ENCODE results near the gene TTI1. TPM values are rescaled to one million over a fixed set of nuclear protein-coding genes. Genes with fewer than 3 reads are reported as not detected.

Gene TTI1
- total RNA-seq, 1 experiment from 2014 or later, result 26.9 TPM

- peak overlapping the region; percentile 17 for H2AFZ ChIP-seq (ENCODE audit: low read depth, low read length, poor library complexity, severe bottlenecking)
- no peaks in the 10 kb centered on the region for H3K36me3 ChIP-seq (ENCODE audit: control insufficient read depth in 1 of 2, insufficient read depth in 2 of 2, low read length in 2 of 2)
- no peaks in the 10 kb centered on the region for H3K9me3 ChIP-seq (ENCODE audit: control insufficient read depth in 1 of 2, insufficient read depth in 1 of 2, low read depth in 1 of 2, low read length in 2 of 2)
- ChIA-PET RAD21 (ENCODE audit: low non-redundant PET in 1 of 2, low total read pairs in 2 of 2, uncharacterized antibody in 2 of 2, unreplicated experiment in 2 of 2) (no interaction called here), POLR2A (no interaction called here), CTCF (no interaction called here)
- intact Hi-C loops (cut with micrococcal nuclease), result no loop called here
- peaks cover 95% of the 10 kb centered on the region for H3K79me2 ChIP-seq (ENCODE audit: insufficient read depth, low read length)
- peak overlapping the region; percentile 86 for H3K27ac ChIP-seq (ENCODE audit: low read depth, low read length)
- peak overlapping the region; percentile 93 to 95 for H3K4me3 ChIP-seq (replicated peaks in 1 of 2; ENCODE audit: low read depth in 1 of 2, low read length in 2 of 2)
- peak overlapping the region; percentile 96 for H3K4me2 ChIP-seq (ENCODE audit: low read length)
- ATAC-seq, result peak; percentile 41
- no peaks in the 10 kb centered on the region for H4K20me1 ChIP-seq (ENCODE audit: insufficient read depth)
- no TSS peak for BruUV-seq (replicated peaks)
- H3K27me3 ChIP-seq (ENCODE audit: insufficient read depth, low read length), result no peaks in the 10 kb centered on the region
- TF ChIP-seq EGR1 (IDR thresholded peaks at IDR 0.05; ENCODE audit: low read depth) (no peak), ZFX (IDR thresholded peaks at IDR 0.05) (peak; percentile 56)
- DNase-seq (ENCODE audit: low read depth, low spot score), result no peak
- H3K9me2 ChIP-seq (ENCODE audit: insufficient read depth), result no peaks in the 10 kb centered on the region
- H3K4me1 ChIP-seq (ENCODE audit: control insufficient read depth in 1 of 2, insufficient read depth in 2 of 2, low read length in 2 of 2), result peaks cover 12 to 25% of the 10 kb centered on the region in 2 experiments; a peak in 3 of 4 replicates
- peak overlapping the region; percentile 95 for H3K9ac ChIP-seq (ENCODE audit: low read length)
Observed at GRCh38 chr20:38034108-38034649, 923 bp upstream of the TTI1 start.

- no peaks in the 10 kb centered on the region for H3K36me3 ChIP-seq (ENCODE audit: control insufficient read depth in 1 of 2, insufficient read depth in 2 of 2, low read length in 2 of 2)
- intact Hi-C loops (cut with micrococcal nuclease), result no loop called here
- peak overlapping the region; percentile 95 for H3K9ac ChIP-seq (ENCODE audit: low read length)
- H4K20me1 ChIP-seq (ENCODE audit: insufficient read depth), result no peaks in the 10 kb centered on the region
- H3K4me1 ChIP-seq (ENCODE audit: control insufficient read depth in 1 of 2, insufficient read depth in 2 of 2, low read length in 2 of 2), result peaks cover 9 to 25% of the 10 kb centered on the region in 2 experiments; a peak in 3 of 4 replicates
- ChIA-PET CTCF (no interaction called here), POLR2A (interaction anchor here (1.0 kb wide), 1 partner anchor 10 kb away, joined by 3 read pairs; no protein-coding TSS in a partner anchor), RAD21 (ENCODE audit: low non-redundant PET in 1 of 2, low total read pairs in 2 of 2, uncharacterized antibody in 2 of 2, unreplicated experiment in 2 of 2) (no interaction called here)
- peaks cover 97% of the 10 kb centered on the region for H3K79me2 ChIP-seq (ENCODE audit: insufficient read depth, low read length)
- ATAC-seq, result peak; percentile 50
- H3K4me2 ChIP-seq (ENCODE audit: low read length), result peak overlapping the region; percentile 96
- no peak overlapping the region for H2AFZ ChIP-seq (ENCODE audit: low read depth, low read length, poor library complexity, severe bottlenecking)
- no peak for DNase-seq (ENCODE audit: low read depth, low spot score)
- TSS peak; percentile 76 for BruUV-seq (replicated peaks)
- no peaks in the 10 kb centered on the region for H3K27me3 ChIP-seq (ENCODE audit: insufficient read depth, low read length)
- H3K4me3 ChIP-seq (replicated peaks in 1 of 2; ENCODE audit: low read depth in 1 of 2, low read length in 2 of 2), result peak overlapping the region; percentile 93 to 95
- H3K9me3 ChIP-seq (ENCODE audit: control insufficient read depth in 1 of 2, insufficient read depth in 1 of 2, low read depth in 1 of 2, low read length in 2 of 2), result no peaks in the 10 kb centered on the region
- H3K9me2 ChIP-seq (ENCODE audit: insufficient read depth), result no peaks in the 10 kb centered on the region
- H3K27ac ChIP-seq (ENCODE audit: low read depth, low read length), result peak overlapping the region; percentile 86
- TF ChIP-seq ZNF274 (IDR thresholded peaks at IDR 0.05; ENCODE audit: low read depth, low read length) (no peak), YY1 (IDR thresholded peaks at IDR 0.05; ENCODE audit: extremely low read depth, insufficient replicate concordance, low read depth, low read length) (no peak), REST (IDR thresholded peaks at IDR 0.05; ENCODE audit: low read depth) (no peak), SP1 (IDR thresholded peaks at IDR 0.05; ENCODE audit: low read depth) (no peak), SRF (IDR thresholded peaks at IDR 0.05; ENCODE audit: low read depth) (no peak), EZH2 (IDR thresholded peaks at IDR 0.05) (no peak), CTCF (IDR thresholded peaks at IDR 0.05 in 2 of 3, conservative IDR thresholded peaks at IDR 0.05 in 1 of 3; ENCODE audit: borderline replicate concordance in 1 of 3, insufficient read depth in 1 of 3, low read depth in 2 of 3, low read length in 2 of 3) (no peak), ELF1 (IDR thresholded peaks at IDR 0.05; ENCODE audit: borderline replicate concordance, low read depth) (no peak), CEBPB (IDR thresholded peaks at IDR 0.05; ENCODE audit: low read depth) (no peak)
Observed at GRCh38 chr20:38032585-38033329, 499 bp downstream of the TTI1 start.
